Esophagus (tissue), 2 donors: ENCODE results near the gene CDYL. TPM values are rescaled to one million over a fixed set of nuclear protein-coding genes. Genes with fewer than 3 reads are reported as not detected.

ENCODE experiments used
- H3K27ac ChIP-seq, 2 donors: one replicate each; pipeline ENCODE4 v1.5.1; 2013; ENCODE audit warnings: low read depth in 2 of 2, mild to moderate bottlenecking in 2 of 2, inconsistent platforms in 1 of 2, low read length in 1 of 2, moderate library complexity in 1 of 2
- H3K27me3 ChIP-seq, 2 donors: one replicate each; pipeline ENCODE4 v1.6.1; 2013; ENCODE audit warnings: low read length in 2 of 2, control low read depth in 1 of 2, mild to moderate bottlenecking in 1 of 2; ENCODE audit not compliant: insufficient read depth in 2 of 2, control insufficient read depth in 1 of 2
- H3K36me3 ChIP-seq, 2 donors: one replicate each; pipeline ENCODE4 v1.6.1; 2013; ENCODE audit warnings: low read length in 1 of 2; ENCODE audit not compliant: control insufficient read depth in 2 of 2, insufficient read depth in 2 of 2
- H3K4me1 ChIP-seq, 2 donors: one replicate each; pipeline ENCODE4 v1.6.1; 2013; ENCODE audit warnings: low read length in 1 of 2; ENCODE audit not compliant: control insufficient read depth in 2 of 2, insufficient read depth in 2 of 2
- H3K4me3 ChIP-seq, 2 donors: one replicate each; pipeline ENCODE4 v1.5.1; 2013; ENCODE audit warnings: low read length in 2 of 2, mild to moderate bottlenecking in 2 of 2, low read depth in 1 of 2, moderate library complexity in 1 of 2
- H3K9me3 ChIP-seq, 2 donors: one replicate each; pipeline ENCODE4 v1.6.1; 2013; ENCODE audit warnings: mild to moderate bottlenecking in 2 of 2, low read depth in 1 of 2, low read length in 1 of 2, moderate library complexity in 1 of 2; ENCODE audit not compliant: control insufficient read depth in 2 of 2, insufficient read depth in 1 of 2
- WGBS, 2 donors: extraction: QIAGEN DNeasy Blood & Tissue Kit; methylation state at CpG; one replicate each; pipeline ENCODE4 v1.1.7; 2013; 5-methylcytosine and 5-hydroxymethylcytosine counted together
- polyA plus RNA-seq, 2 donors: library from polyadenylated mRNA; stranded (reverse); fragments of 200-250 nt; gene quantifications; one replicate each; pipeline ENCODE4 v1.2.3, GENCODE V29; 2013
- donor health status: healthy with polysubstance abuse.
- donor health status: Bipolar disorder and iron deficiency.

Gene CDYL
- polyA plus RNA-seq, 2 donors: 9.0 to 10.5 TPM

DNA sequence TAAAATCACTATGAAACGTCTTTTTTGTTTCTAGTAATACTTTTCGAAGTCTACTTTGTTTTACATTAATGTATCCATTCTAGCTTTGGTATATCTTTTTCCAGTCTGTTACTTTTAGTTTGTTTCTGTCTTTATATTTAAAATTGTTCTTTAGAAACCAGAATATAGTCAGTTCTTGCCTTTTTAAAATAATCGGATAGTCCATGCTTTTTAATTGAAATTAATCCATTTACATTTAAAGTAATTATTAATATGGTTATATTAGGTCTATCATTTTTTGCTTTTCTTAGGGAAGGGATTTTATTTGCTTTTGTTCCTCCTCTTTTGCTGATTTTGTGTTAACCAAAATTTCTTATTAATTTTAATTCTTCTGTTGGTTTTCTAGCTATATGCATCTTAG lies 23.7 kb downstream of the CDYL start:
- WGBS, 2 donors: 97 to 98% methylated on average over 3 of the region's 3 CpGs
- H3K9me3 ChIP-seq: peaks cover 0 to 3% of the 10 kb centered on the region in 2 donors
- peaks cover 0 to 5% of the 10 kb centered on the region in 2 donors for H3K4me1 ChIP-seq
- H3K27ac ChIP-seq: no peak overlapping the region
- no peak overlapping the region for H3K4me3 ChIP-seq
- no peaks in the 10 kb centered on the region for H3K27me3 ChIP-seq
- no peaks in the 10 kb centered on the region for H3K36me3 ChIP-seq

DNA sequence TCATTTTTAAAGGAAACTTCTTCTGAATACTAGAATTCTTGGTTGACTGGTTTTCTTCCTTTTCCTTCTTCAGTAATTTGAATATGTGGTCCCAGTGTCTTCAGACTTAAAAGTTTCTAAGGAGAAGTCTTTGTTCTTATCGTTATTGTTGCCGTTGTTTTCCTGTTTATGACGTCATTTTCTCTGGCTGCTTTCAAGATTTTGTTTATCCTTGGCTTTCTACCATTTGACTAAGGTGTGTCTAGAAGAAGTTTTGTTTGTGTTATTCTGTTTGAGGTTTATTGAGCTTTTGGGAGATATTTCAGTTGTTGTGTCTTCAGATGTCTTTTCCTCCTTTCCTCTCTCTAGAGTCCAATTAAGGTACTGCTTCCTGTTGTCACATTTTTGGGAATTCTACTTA lies 24.5 kb downstream of the CDYL start:
- WGBS, 2 donors: 65 to 80% methylated on average over 3 of the region's 3 CpGs
- Histone ChIP-seq H3K27me3 (no peaks in the 10 kb centered on the region), H3K4me1 (peaks cover 0 to 5% of the 10 kb centered on the region in 2 donors), H3K4me3 (no peak overlapping the region), H3K9me3 (peaks cover 0 to 3% of the 10 kb centered on the region in 2 donors), H3K36me3 (no peaks in the 10 kb centered on the region), H3K27ac (no peak overlapping the region)

- H3K9me3 ChIP-seq: peaks cover 0 to 3% of the 10 kb centered on the region in 2 donors
- no peaks in the 10 kb centered on the region for H3K36me3 ChIP-seq
- H3K4me1 ChIP-seq: peaks cover 3 to 5% of the 10 kb centered on the region in 2 donors
- H3K27me3 ChIP-seq: no peaks in the 10 kb centered on the region
- H3K4me3 ChIP-seq: no peak overlapping the region
- H3K27ac ChIP-seq: no peak overlapping the region
- 72 to 79% methylated on average over 3 of the region's 3 CpGs for WGBS, 2 donors
Observed at GRCh38 chr6:4801491-4802110, 25.4 kb downstream of the CDYL start.

DNA sequence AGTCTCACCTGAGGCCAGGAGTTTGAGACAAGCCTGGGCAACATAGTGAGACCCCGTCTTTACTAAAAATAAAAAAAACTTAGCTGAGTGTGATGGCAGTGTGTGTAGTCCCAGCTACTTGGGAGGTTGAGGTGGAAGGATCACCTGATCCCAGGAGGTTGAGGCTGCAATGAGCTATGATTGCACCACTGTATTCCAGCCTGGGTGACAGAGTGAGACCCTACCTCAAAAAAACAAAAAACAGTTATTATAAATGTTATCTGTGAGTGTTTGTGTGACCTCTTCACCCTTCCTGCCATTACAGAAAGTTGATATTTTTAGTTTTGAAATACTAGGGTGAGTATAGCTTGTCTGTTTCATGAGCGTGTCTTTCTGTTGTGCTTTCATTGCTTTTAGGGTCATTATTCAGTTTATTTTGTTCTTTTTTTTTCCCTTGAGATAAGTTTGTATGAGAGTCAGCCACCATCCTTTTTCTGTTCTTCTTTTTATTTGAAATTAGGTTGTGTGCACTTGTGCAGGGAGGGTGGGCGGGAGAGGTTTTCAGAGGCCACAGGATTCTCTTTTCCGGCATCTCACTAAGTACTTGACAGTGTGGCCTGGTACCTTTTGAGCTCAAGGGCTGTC lies 26.2 kb downstream of the CDYL start:
- Histone ChIP-seq H3K36me3 (no peaks in the 10 kb centered on the region), H3K4me3 (no peak overlapping the region), H3K27ac (no peak overlapping the region), H3K27me3 (no peaks in the 10 kb centered on the region), H3K9me3 (peaks cover 0 to 3% of the 10 kb centered on the region in 2 donors), H3K4me1 (peaks cover 3 to 5% of the 10 kb centered on the region in 2 donors)
- WGBS, 2 donors: 91 to 94% methylated on average over 4 of the region's 4 CpGs

GRCh38 chr6:4803343-4803744 lies 27.1 kb downstream of the CDYL start:
- Histone ChIP-seq H3K4me3 (no peak overlapping the region), H3K36me3 (no peaks in the 10 kb centered on the region), H3K27ac (no peak overlapping the region), H3K27me3 (no peaks in the 10 kb centered on the region), H3K9me3 (peaks cover 0 to 3% of the 10 kb centered on the region in 2 donors), H3K4me1 (peaks cover 3 to 5% of the 10 kb centered on the region in 2 donors)
- 50 to 54% methylated on average over 5 of the region's 5 CpGs for WGBS, 2 donors

- peak overlapping the region in 1 of 2 donors; percentile 4 for H3K4me3 ChIP-seq
- no peaks in the 10 kb centered on the region for H3K36me3 ChIP-seq
- peaks cover 3 to 5% of the 10 kb centered on the region in 2 donors for H3K4me1 ChIP-seq
- no peaks in the 10 kb centered on the region for H3K27me3 ChIP-seq
- peaks cover 0 to 3% of the 10 kb centered on the region in 2 donors for H3K9me3 ChIP-seq
- WGBS, 2 donors: 78 to 83% methylated on average over 6 of the region's 6 CpGs
- H3K27ac ChIP-seq: no peak overlapping the region
Observed at GRCh38 chr6:4804095-4804494, 27.9 kb downstream of the CDYL start.

DNA sequence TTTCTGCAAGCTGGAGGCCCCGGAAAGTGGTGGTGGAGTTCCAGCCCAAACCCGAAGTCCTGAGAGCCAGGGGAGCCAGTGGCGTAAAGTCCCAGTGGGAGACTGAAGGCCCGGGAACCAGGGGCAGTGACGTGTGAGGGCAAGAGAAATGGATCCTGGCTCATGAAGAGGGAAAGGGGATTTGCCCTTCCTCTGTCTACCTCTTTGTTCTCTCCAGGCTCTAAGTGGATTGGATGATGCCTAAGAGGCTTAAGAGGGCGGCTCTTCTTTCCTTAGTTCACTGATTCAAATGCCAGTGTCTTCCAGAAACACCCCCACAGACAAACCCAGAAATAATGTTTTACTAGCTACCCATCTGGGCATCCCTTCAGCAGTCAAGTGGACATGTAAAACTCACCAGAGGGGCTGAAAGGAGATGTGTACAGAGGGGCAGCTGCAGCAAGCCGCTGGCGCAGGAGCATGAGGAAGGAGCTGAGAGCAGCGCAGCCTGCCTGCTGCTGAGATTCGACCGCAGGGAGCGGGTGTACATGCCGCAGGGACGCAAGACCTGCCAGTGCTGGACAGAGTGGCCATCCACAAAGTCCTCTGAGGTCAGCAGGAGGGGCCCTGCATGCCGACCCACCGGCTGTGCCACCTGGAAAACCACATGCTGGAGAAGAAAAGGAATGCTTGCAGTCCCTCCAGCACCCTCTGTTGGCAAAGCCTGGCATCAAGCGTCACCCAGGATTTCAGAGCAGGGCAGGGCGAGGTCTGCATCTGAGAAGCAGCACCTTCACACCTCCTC lies 29.5 kb downstream of the CDYL start:
- peaks cover 3 to 5% of the 10 kb centered on the region in 2 donors for H3K4me1 ChIP-seq

GRCh38 chr6:4806337-4806725 lies 30.1 kb downstream of the CDYL start:
- Histone ChIP-seq H3K27me3 (no peaks in the 10 kb centered on the region), H3K36me3 (no peaks in the 10 kb centered on the region), H3K9me3 (no peaks in the 10 kb centered on the region), H3K4me1 (peaks cover 3 to 5% of the 10 kb centered on the region in 2 donors), H3K27ac (no peak overlapping the region), H3K4me3 (no peak overlapping the region)
- 55 to 64% methylated on average over 7 of the region's 7 CpGs for WGBS, 2 donors

More for the DNA sequence above, 29.5 kb downstream of the CDYL start:
- Histone ChIP-seq H3K27me3 (no peaks in the 10 kb centered on the region), H3K9me3 (no peaks in the 10 kb centered on the region), H3K4me3 (no peak overlapping the region), H3K36me3 (no peaks in the 10 kb centered on the region), H3K27ac (no peak overlapping the region)
- WGBS, 2 donors: 75 to 77% methylated on average over 18 of the region's 18 CpGs

DNA sequence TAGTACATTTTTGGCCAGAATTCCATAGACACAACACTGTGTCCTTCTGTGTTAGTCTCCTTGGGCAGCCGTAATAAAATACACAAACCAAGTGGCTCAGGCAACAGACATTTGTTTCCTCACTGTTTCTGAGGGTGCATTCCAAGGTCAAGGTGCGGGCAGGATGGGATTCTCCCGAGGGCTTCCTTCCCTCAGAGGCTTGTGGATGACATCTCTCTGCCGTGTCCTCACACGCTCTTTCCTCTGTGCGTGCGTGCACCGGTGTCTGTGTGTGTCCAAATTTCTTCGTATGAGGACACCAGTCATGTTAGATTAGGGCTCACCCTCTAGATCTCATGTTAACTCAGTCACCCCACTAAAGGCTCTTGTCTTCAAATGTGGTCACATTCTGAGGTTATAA lies 30.6 kb downstream of the CDYL start:
- H3K36me3 ChIP-seq: no peaks in the 10 kb centered on the region

More for the DNA sequence above, 30.6 kb downstream of the CDYL start:
- Histone ChIP-seq H3K27ac (no peak overlapping the region), H3K27me3 (no peaks in the 10 kb centered on the region), H3K4me3 (no peak overlapping the region), H3K4me1 (peaks cover 3 to 5% of the 10 kb centered on the region in 2 donors), H3K9me3 (no peaks in the 10 kb centered on the region)
- 69 to 73% methylated on average over 9 of the region's 9 CpGs for WGBS, 2 donors
